ENCODE measurements around the gene SOX15.

- TF ChIP-seq CTCF (IDR thresholded peaks at IDR 0.05) (no peak), POLR2A (IDR thresholded peaks at IDR 0.05) (no peak)
Measured at GRCh38 chr17:7613769-7614424, 24.0 kb upstream of the SOX15 start.

Measured in thyroid gland (tissue), 4 donors.